NCI-H446 (cell line): ENCODE measurements around the gene COL9A1.

Experiments used
- DNase-seq, 2 experiments: peaks; one replicate each; lab custom pipeline; 2025; lab: John Stamatoyannopoulos, UW

Gene COL9A1

GRCh38 chr6:70286905-70287304 is 16.0 kb downstream of the COL9A1 start:
- no peak for DNase-seq

- DNase-seq, result peak in 1 of 2 experiments; percentile 7
These were observed 17.7 kb downstream of the COL9A1 start for GRCh38 chr6:70285201-70285600.

GRCh38 chr6:70282919-70283461 is 19.9 kb downstream of the COL9A1 start:
- DNase-seq, result no peak

GRCh38 chr6:70282312-70282918 is 20.5 kb downstream of the COL9A1 start:
- no peak for DNase-seq

- DNase-seq, result no peak
These were observed 21.0 kb downstream of the COL9A1 start for GRCh38 chr6:70281923-70282311.

- peak; percentile 29 to 61 for DNase-seq
These were observed 22.5 kb downstream of the COL9A1 start for GRCh38 chr6:70280400-70280853.

GRCh38 chr6:70277470-70277869 is 25.4 kb downstream of the COL9A1 start:
- DNase-seq, result peak; percentile 54 to 81

- no peak for DNase-seq
These were observed 28.5 kb downstream of the COL9A1 start for GRCh38 chr6:70274338-70274737.

GRCh38 chr6:70272071-70272470 is 30.8 kb downstream of the COL9A1 start:
- DNase-seq, result no peak

GRCh38 chr6:70270287-70271005 is 32.4 kb downstream of the COL9A1 start:
- peak in 1 of 2 experiments; percentile 52 for DNase-seq

GRCh38 chr6:70266142-70266541 is 36.7 kb downstream of the COL9A1 start:
- DNase-seq, result no peak

- peak in 1 of 2 experiments; percentile 16 for DNase-seq
These were observed 38.6 kb downstream of the COL9A1 start for GRCh38 chr6:70264306-70264705.

GRCh38 chr6:70258483-70258882 is 44.4 kb downstream of the COL9A1 start:
- DNase-seq, result no peak

- no peak for DNase-seq
These were observed 45.1 kb downstream of the COL9A1 start for GRCh38 chr6:70257768-70258273.

- DNase-seq, result no peak
These were observed 48.1 kb downstream of the COL9A1 start for GRCh38 chr6:70254784-70255183.

GRCh38 chr6:70253923-70254322 is 49.0 kb downstream of the COL9A1 start:
- no peak for DNase-seq

GRCh38 chr6:70252604-70253003 is 50.3 kb downstream of the COL9A1 start:
- DNase-seq, result no peak

- DNase-seq, result no peak
These were observed 56.8 kb downstream of the COL9A1 start for GRCh38 chr6:70246118-70246517.

- DNase-seq, result no peak
These were observed 60.9 kb downstream of the COL9A1 start for GRCh38 chr6:70241991-70242420.

- DNase-seq, result peak; percentile 34 to 36
These were observed 61.9 kb downstream of the COL9A1 start for GRCh38 chr6:70241031-70241430.

- no peak for DNase-seq
These were observed 66.5 kb downstream of the COL9A1 start for GRCh38 chr6:70236343-70236742.

GRCh38 chr6:70234561-70235236 is 68.2 kb downstream of the COL9A1 start:
- no peak for DNase-seq
